ENCODE measurements around the gene BTG2. TPM values are rescaled to one million over a fixed set of nuclear protein-coding genes. Genes with fewer than 3 reads are reported as not detected.

Gene BTG2
- total RNA-seq, 3 donors from 2014 or later (not counting 1 experiment from before 2014, with no cell fraction given): 499 to 1,024 (median 851) TPM

- H3K27me3 Mint-ChIP-seq (ENCODE audit: low read depth in 2 of 2): no peaks in the 10 kb centered on the region
- H3K9me3 ChIP-seq (ENCODE audit: control insufficient read depth, insufficient read depth, low read length): no peaks in the 10 kb centered on the region
- H3K4me1 ChIP-seq (ENCODE audit: control insufficient read depth, insufficient read depth, low read length): peaks cover 64% of the 10 kb centered on the region
- no peaks in the 10 kb centered on the region for H3K9me3 Mint-ChIP-seq
- no peaks in the 10 kb centered on the region for H3K27me3 ChIP-seq (ENCODE audit: control insufficient read depth, insufficient read depth, low read length)
- H3K36me3 Mint-ChIP-seq: no peaks in the 10 kb centered on the region
- H3K36me3 ChIP-seq (ENCODE audit: control insufficient read depth, insufficient read depth, low read length): peaks cover 11% of the 10 kb centered on the region
- H3K4me1 Mint-ChIP-seq: peaks cover 52 to 70% of the 10 kb centered on the region in 2 donors
- 99% methylated on average over 7 of the region's 7 CpGs for WGBS (ENCODE audit: insufficient coverage)
- intact Hi-C loops (cut with micrococcal nuclease): no loop called here
- H3K4me3 ChIP-seq (ENCODE audit: low read length): no peak overlapping the region
- peak overlapping the region; percentile 98 to 99 for H3K27ac Mint-ChIP-seq
- peak overlapping the region; percentile 30 for H3K27ac ChIP-seq (ENCODE audit: low read length)
- DNase-seq (no peak), ATAC-seq (no peak)
- peak overlapping the region; percentile 89 for H3K4me3 Mint-ChIP-seq
- TF ChIP-seq CTCF (IDR thresholded peaks at IDR 0.05): no peak
These were observed 2.9 kb upstream of the BTG2 start for GRCh38 chr1:203302456-203302855.

GRCh38 chr1:203302894-203303293, 2.4 kb upstream of the BTG2 start:
- intact Hi-C loops (cut with micrococcal nuclease): no loop called here
- H3K27me3 ChIP-seq (ENCODE audit: control insufficient read depth, insufficient read depth, low read length): no peaks in the 10 kb centered on the region
- H3K9me3 ChIP-seq (ENCODE audit: control insufficient read depth, insufficient read depth, low read length): no peaks in the 10 kb centered on the region
- Mint-ChIP-seq H3K4me1 (peaks cover 56 to 72% of the 10 kb centered on the region in 2 donors), H3K4me3 (peak overlapping the region; percentile 89), H3K27me3 (ENCODE audit: low read depth in 2 of 2) (no peaks in the 10 kb centered on the region), H3K27ac (peak overlapping the region; percentile 98 to 99), H3K9me3 (no peaks in the 10 kb centered on the region), H3K36me3 (no peaks in the 10 kb centered on the region)
- no peak for TF ChIP-seq CTCF (IDR thresholded peaks at IDR 0.05)
- DNase-seq (no peak), ATAC-seq (no peak)
- H3K4me3 ChIP-seq (ENCODE audit: low read length): no peak overlapping the region
- 59% methylated on average over 3 of the region's 3 CpGs for WGBS (ENCODE audit: insufficient coverage)
- peak overlapping the region; percentile 30 for H3K27ac ChIP-seq (ENCODE audit: low read length)
- H3K4me1 ChIP-seq (ENCODE audit: control insufficient read depth, insufficient read depth, low read length): peaks cover 68% of the 10 kb centered on the region
- peaks cover 14% of the 10 kb centered on the region for H3K36me3 ChIP-seq (ENCODE audit: control insufficient read depth, insufficient read depth, low read length)

- H3K9me3 ChIP-seq (ENCODE audit: control insufficient read depth, insufficient read depth, low read length): no peaks in the 10 kb centered on the region
- H3K9me3 Mint-ChIP-seq: no peaks in the 10 kb centered on the region
- ATAC-seq (peak in 2 of 3 donors; percentile 3 to 15), DNase-seq (peak in 1 of 2 donors; percentile 57)
- H3K4me1 Mint-ChIP-seq: peaks cover 72 to 74% of the 10 kb centered on the region in 2 donors
- H3K27ac ChIP-seq (ENCODE audit: low read length): peak overlapping the region; percentile 92
- H3K36me3 ChIP-seq (ENCODE audit: control insufficient read depth, insufficient read depth, low read length): peaks cover 30% of the 10 kb centered on the region
- 19% methylated on average over 9 of the region's 9 CpGs for WGBS (ENCODE audit: insufficient coverage)
- H3K27ac Mint-ChIP-seq: peak overlapping the region; percentile 98 to 99
- peaks cover 9% of the 10 kb centered on the region for H3K36me3 Mint-ChIP-seq
- no peaks in the 10 kb centered on the region for H3K27me3 ChIP-seq (ENCODE audit: control insufficient read depth, insufficient read depth, low read length)
- peak overlapping the region; percentile 89 for H3K4me3 Mint-ChIP-seq
- H3K4me3 ChIP-seq (ENCODE audit: low read length): peak overlapping the region; percentile 51
- peaks cover 74% of the 10 kb centered on the region for H3K4me1 ChIP-seq (ENCODE audit: control insufficient read depth, insufficient read depth, low read length)
- TF ChIP-seq CTCF (IDR thresholded peaks at IDR 0.05): no peak
- intact Hi-C loops (cut with micrococcal nuclease): no loop called here
- H3K27me3 Mint-ChIP-seq (ENCODE audit: low read depth in 2 of 2): no peaks in the 10 kb centered on the region
These were observed 864 bp upstream of the BTG2 start for GRCh38 chr1:203304391-203304918.

GRCh38 chr1:203305809-203306088, 430 bp downstream of the BTG2 start:
- Mint-ChIP-seq H3K4me3 (peak overlapping the region; percentile 89), H3K27ac (peak overlapping the region; percentile 98 to 99), H3K27me3 (ENCODE audit: low read depth in 2 of 2) (no peaks in the 10 kb centered on the region), H3K36me3 (peaks cover 10% of the 10 kb centered on the region), H3K4me1 (peaks cover 72 to 73% of the 10 kb centered on the region in 2 donors), H3K9me3 (no peaks in the 10 kb centered on the region)
- WGBS (ENCODE audit: insufficient coverage): under 1% methylated on average over 21 of the region's 21 CpGs
- Histone ChIP-seq H3K27me3 (ENCODE audit: control insufficient read depth, insufficient read depth, low read length) (no peaks in the 10 kb centered on the region), H3K36me3 (ENCODE audit: control insufficient read depth, insufficient read depth, low read length) (peaks cover 39% of the 10 kb centered on the region), H3K27ac (ENCODE audit: low read length) (peak overlapping the region; percentile 97), H3K4me3 (ENCODE audit: low read length) (peak overlapping the region; percentile 99), H3K9me3 (ENCODE audit: control insufficient read depth, insufficient read depth, low read length) (no peaks in the 10 kb centered on the region), H3K4me1 (ENCODE audit: control insufficient read depth, insufficient read depth, low read length) (peaks cover 80% of the 10 kb centered on the region)
- DNase-seq: no peak
- intact Hi-C loops (cut with micrococcal nuclease): loop anchor here (1.0 kb wide), 3 partner anchors 15 to 32 kb away; no protein-coding TSS in a partner anchor
- peak in 2 of 3 donors; percentile 5 to 7 for ATAC-seq
- TF ChIP-seq CTCF (IDR thresholded peaks at IDR 0.05): no peak

Data from natural killer cell (primary cell).